ENCODE data around the gene FABP3.

DNA sequence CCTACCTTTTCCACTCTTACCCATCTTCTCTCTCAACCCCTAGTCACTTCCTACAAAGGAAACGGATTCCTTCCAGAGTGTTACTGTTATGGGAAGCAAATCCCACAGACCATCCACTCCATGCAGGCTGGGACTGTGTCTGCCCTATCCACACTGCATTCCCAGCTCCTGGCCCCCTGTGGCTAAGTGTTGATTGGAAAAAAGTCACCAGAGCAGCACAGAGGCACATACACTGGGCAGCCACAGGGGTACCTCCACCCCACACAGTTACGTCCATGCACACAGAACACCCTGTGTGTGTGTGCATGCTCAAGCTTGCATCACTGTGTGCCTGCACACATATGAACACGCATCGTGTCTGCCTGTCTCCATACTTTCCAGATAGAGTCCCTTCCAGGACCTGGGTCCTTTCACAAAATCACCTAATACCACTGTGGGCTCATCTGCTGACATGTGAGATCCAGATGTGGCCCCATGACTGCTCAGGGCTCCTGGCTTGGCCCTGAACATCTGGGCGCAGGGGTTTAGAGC, 36.0 kb upstream of the FABP3 start:
- TF ChIP-seq, protein P1, sequence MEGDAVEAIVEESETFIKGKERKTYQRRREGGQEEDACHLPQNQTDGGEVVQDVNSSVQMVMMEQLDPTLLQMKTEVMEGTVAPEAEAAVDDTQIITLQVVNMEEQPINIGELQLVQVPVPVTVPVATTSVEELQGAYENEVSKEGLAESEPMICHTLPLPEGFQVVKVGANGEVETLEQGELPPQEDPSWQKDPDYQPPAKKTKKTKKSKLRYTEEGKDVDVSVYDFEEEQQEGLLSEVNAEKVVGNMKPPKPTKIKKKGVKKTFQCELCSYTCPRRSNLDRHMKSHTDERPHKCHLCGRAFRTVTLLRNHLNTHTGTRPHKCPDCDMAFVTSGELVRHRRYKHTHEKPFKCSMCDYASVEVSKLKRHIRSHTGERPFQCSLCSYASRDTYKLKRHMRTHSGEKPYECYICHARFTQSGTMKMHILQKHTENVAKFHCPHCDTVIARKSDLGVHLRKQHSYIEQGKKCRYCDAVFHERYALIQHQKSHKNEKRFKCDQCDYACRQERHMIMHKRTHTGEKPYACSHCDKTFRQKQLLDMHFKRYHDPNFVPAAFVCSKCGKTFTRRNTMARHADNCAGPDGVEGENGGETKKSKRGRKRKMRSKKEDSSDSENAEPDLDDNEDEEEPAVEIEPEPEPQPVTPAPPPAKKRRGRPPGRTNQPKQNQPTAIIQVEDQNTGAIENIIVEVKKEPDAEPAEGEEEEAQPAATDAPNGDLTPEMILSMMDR (IDR thresholded peaks at IDR 0.05): no peak
- TF ChIP-seq, protein P2, sequence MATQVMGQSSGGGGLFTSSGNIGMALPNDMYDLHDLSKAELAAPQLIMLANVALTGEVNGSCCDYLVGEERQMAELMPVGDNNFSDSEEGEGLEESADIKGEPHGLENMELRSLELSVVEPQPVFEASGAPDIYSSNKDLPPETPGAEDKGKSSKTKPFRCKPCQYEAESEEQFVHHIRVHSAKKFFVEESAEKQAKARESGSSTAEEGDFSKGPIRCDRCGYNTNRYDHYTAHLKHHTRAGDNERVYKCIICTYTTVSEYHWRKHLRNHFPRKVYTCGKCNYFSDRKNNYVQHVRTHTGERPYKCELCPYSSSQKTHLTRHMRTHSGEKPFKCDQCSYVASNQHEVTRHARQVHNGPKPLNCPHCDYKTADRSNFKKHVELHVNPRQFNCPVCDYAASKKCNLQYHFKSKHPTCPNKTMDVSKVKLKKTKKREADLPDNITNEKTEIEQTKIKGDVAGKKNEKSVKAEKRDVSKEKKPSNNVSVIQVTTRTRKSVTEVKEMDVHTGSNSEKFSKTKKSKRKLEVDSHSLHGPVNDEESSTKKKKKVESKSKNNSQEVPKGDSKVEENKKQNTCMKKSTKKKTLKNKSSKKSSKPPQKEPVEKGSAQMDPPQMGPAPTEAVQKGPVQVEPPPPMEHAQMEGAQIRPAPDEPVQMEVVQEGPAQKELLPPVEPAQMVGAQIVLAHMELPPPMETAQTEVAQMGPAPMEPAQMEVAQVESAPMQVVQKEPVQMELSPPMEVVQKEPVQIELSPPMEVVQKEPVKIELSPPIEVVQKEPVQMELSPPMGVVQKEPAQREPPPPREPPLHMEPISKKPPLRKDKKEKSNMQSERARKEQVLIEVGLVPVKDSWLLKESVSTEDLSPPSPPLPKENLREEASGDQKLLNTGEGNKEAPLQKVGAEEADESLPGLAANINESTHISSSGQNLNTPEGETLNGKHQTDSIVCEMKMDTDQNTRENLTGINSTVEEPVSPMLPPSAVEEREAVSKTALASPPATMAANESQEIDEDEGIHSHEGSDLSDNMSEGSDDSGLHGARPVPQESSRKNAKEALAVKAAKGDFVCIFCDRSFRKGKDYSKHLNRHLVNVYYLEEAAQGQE (IDR thresholded peaks at IDR 0.05; ENCODE audit: insufficient read depth in 1 of 2, low read depth in 2 of 2, low read length in 1 of 2): no peak
- TF ChIP-seq POLR2AphosphoS5 (IDR thresholded peaks at IDR 0.05; ENCODE audit: low read depth, low read length) (no peak), SIN3A (IDR thresholded peaks at IDR 0.05; ENCODE audit: borderline replicate concordance, insufficient read depth, low read depth, low read length) (no peak), TCF7L2 (IDR thresholded peaks at IDR 0.05; ENCODE audit: low read depth, low read length) (no peak)
